ENCODE measurements around the gene BRI3BP. TPM values are rescaled to one million over a fixed set of nuclear protein-coding genes. Genes with fewer than 3 reads are reported as not detected.
A peak's percentile ranks its signal among the peaks of the same experiment; 100 is the strongest.

The BRI3BP gene
- total and polyA plus RNA-seq, 9 of the 15 experiments (the other 6 are each of a cell fraction or from before 2014, with no cell fraction given): 12.3 to 25.0 (median 16.6) TPM

- no peak for TF ChIP-seq CHAMP1 (IDR thresholded peaks at IDR 0.05)
- TF ChIP-seq L3MBTL2 (IDR thresholded peaks at IDR 0.05): peak; percentile 85
- TF ChIP-seq KLF6 (CRISPR knock-in tag; IDR thresholded peaks at IDR 0.05; ENCODE audit: borderline replicate concordance): no peak
- no peak for TF ChIP-seq NELFE (IDR thresholded peaks at IDR 0.05; ENCODE audit: insufficient read depth, insufficient read length)
- peak; percentile 93 to 96 for TF ChIP-seq E2F6 (IDR thresholded peaks at IDR 0.05; ENCODE audit: borderline replicate concordance in 1 of 2, extremely low read depth in 1 of 2, insufficient read depth in 1 of 2, insufficient read length in 1 of 2, low read depth in 1 of 2, low read length in 1 of 2, poor library complexity in 1 of 2, severe bottlenecking in 1 of 2)
- TF ChIP-seq ZNF507 (tag; conservative IDR thresholded peaks at IDR 0.05): no peak
- TF ChIP-seq KDM1A (IDR thresholded peaks at IDR 0.05): peak; percentile 85 to 93
- TF ChIP-seq E2F8 (IDR thresholded peaks at IDR 0.05; ENCODE audit: low read depth, partially characterized antibody): no peak
- TF ChIP-seq USF2 (CRISPR knock-in tag; IDR thresholded peaks at IDR 0.05): no peak
- peak in 1 of 2 experiments; percentile 86; a peak in 2 of 3 replicates for TF ChIP-seq CBX3 (IDR thresholded peaks at IDR 0.05; ENCODE audit: borderline replicate concordance in 1 of 2, low read length in 2 of 2)
- 0 out of 2 replicates have a peak, but pooled peaks have one; percentile 41 for TF ChIP-seq ZNF395 (CRISPR knock-in tag; IDR thresholded peaks at IDR 0.05)
- TF ChIP-seq RCOR1 (IDR thresholded peaks at IDR 0.05; ENCODE audit: borderline replicate concordance in 1 of 2, low read depth in 2 of 2, low read length in 2 of 2): peak; percentile 39 to 83; a peak in 3 of 4 replicates
- peak; percentile 83 for TF ChIP-seq SMARCA5 (IDR thresholded peaks at IDR 0.05)
- TF ChIP-seq KDM5B (IDR thresholded peaks at IDR 0.05; ENCODE audit: insufficient replicate concordance, low read depth, low read length): no peak
- no peak for TF ChIP-seq ATF7 (IDR thresholded peaks at IDR 0.05)
- peak; percentile 92 for TF ChIP-seq HDAC2 (IDR thresholded peaks at IDR 0.05)
Measured at GRCh38 chr12:124995200-124995961, 1.9 kb downstream of the BRI3BP start (continued).
